ENCODE data around the gene ATG9A.
A peak's percentile ranks its signal among the peaks of the same experiment; 100 is the strongest.

Gene ATG9A

GRCh38 chr2:219252084-219252483 is 22.6 kb upstream of the ATG9A start:
- DNase-seq, result no peak

DNA sequence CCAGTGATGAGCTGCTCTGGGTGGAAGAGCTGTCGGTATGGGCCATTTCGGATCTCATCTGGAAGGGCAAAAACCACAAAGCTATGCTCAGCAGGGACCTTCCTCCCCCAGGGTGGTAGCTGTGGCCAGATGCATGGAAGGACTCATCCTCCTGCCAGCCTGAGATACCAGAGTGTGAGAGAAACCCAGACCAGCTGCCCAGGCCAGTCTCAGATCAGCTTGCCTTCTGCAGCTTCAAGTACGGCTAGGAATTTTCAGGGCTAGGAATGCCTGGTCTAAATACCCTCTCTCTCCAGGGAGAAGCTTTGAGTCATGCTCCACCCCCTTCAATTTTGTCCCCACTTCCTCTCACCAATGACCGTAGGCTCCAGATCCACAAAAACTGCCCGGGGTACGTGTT is 22.2 kb upstream of the ATG9A start:
- no peak for DNase-seq

DNA sequence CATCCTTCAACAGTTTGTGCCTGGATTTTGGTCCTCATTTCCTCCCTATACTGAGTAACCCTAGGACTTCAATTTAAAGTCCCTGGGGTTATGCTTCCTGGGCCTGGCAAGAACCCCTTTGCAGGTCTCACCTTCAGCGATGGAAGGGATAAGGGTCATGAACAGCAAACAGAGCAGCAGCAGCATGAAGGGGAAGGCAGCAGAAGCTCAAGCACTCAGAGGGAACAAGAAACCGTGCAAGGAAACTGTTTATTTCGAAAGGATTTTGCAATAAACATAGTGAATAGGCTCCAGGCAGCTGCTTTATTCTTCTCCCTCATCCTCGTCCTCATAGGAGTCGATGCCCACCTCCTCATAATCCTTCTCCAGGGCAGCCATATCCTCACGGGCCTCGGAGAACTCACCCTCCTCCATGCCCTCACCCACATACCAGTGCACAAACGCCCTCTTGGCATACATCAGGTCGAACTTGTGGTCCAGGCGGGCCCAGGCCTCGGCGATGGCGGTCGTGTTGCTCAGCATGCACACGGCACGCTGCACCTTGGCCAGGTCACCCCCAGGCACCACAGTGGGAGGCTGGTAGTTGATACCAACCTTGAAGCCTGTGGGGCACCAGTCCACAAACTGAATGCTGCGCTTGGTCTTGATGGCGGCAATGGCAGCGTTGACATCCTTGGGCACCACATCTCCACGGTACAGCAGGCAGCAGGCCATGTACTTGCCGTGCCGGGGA is 20.8 kb upstream of the ATG9A start:
- DNase-seq, result no peak

DNA sequence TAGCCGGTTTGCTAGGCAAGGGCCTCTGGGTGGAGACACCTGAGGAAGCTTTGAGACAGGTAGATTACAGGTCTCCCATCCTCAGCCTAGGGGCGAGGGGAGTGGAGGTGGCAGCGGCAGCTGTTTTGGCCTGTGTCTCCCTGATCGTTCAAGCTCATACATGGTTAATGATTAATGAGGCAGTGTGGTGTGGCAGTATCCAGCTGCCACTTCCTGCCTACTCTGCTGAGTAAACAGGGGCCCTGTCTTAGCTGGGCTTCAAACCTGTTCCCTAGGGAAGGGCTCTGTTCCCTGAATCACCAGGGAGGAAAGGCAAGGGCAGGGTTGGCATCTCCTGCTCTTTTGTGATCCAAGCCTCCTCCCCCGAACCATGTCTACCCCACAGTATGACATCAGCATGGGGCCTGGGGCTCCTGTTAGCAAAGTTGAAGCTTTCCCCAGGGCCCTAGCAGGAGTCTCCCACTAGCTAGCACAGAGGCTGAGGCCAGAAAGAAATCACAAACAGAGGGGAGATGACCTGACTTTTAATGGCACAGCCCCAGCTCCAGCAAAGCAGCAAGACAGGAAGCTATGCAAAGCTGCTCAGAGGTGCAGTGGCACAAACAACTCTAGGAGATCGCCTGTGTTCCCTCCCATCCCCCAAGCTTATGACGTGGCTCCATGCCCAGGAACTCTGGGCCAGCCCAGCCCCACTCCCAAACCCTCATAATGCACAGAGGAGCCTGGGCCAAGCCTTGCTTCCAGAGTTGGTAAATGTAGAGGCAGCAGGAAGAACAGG is 20.0 kb upstream of the ATG9A start:
- peak; percentile 89 for DNase-seq

DNA sequence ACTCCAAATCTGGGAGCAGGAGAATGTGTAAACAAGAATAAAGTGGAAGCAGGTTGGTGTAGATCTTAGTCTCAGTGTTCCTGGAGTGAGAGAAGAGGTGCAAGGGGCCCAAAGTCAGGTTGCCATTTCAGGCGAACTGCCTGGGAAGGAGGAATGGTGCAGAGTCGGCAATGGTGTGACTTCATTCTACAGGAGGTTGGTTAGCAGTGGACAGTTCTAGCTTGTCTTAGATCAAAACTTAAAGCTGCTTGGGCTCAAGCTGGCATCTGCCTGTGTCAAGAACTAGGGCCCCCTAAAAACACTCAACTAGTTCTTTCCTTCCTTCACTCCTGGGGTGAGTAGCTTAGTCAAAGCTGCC is 19.4 kb upstream of the ATG9A start:
- no peak for DNase-seq

GRCh38 chr2:219247678-219248642 is 18.5 kb upstream of the ATG9A start:
- DNase-seq, result no peak

- DNase-seq, result no peak
These were observed 17.1 kb upstream of the ATG9A start for GRCh38 chr2:219246559-219246958.

- DNase-seq, result no peak
These were observed 16.4 kb upstream of the ATG9A start for GRCh38 chr2:219245899-219246230.

GRCh38 chr2:219245148-219245898 is 15.9 kb upstream of the ATG9A start, which contains the start of the genes GLB1L and STK16:
TSS of gene GLB1L (minus strand) at chr2:219245444. CDS start at chr2:219243573, 1,871 bp downstream.
TSS of gene STK16 (plus strand) at chr2:219245479. CDS start at chr2:219246000, 521 bp downstream.
- DNase-seq, result peak; percentile 85

GRCh38 chr2:219244789-219245147 is 15.3 kb upstream of the ATG9A start:
- DNase-seq, result no peak

GRCh38 chr2:219243291-219243761 is 13.9 kb upstream of the ATG9A start:
- DNase-seq, result no peak

DNA sequence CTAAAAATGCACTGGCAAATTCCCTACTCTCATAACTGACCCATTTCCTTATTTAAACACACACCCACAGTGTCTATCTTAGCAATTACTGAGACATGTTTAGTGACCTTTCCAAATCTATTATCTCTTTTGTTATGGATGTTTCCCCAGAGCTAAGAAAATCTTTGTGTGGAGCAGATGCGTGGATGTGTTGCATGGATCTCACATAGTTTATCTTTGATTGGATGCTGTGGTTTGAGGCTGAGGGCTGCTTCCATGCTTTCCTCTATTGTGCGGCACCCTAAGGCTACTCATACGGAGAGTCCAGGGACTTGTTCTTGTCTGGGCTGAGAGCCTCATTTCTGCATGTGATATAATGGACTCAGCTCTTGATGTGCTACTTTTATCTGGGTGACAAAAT is 4.9 kb upstream of the ATG9A start:
- no peak for DNase-seq

DNA sequence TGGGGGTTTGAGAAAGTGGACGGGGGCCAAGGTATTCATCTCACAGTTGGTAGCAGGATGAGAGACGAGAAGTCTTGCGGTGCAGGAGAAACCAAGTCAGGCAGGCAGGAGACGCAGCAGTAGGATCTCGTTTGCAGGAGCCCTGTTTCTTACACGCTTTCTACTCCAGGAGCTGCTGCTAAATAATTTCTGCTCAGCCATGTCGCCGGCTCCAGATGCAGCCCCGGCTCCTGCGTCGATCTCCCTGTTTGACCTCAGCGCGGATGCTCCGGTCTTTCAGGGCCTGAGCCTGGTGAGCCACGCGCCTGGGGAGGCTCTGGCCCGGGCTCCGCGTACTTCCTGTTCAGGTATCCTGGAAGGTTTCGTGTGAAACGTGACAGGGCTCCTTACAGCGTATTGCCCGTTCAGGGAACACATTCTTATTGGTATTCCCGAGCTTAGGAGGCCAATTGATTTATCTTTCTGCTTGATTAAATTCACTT is 664 bp upstream of the ATG9A start:
- DNase-seq, result peak; percentile 21

- DNase-seq, result no peak
These were observed 528 bp downstream of the ATG9A start for GRCh38 chr2:219228911-219229304.

DNA sequence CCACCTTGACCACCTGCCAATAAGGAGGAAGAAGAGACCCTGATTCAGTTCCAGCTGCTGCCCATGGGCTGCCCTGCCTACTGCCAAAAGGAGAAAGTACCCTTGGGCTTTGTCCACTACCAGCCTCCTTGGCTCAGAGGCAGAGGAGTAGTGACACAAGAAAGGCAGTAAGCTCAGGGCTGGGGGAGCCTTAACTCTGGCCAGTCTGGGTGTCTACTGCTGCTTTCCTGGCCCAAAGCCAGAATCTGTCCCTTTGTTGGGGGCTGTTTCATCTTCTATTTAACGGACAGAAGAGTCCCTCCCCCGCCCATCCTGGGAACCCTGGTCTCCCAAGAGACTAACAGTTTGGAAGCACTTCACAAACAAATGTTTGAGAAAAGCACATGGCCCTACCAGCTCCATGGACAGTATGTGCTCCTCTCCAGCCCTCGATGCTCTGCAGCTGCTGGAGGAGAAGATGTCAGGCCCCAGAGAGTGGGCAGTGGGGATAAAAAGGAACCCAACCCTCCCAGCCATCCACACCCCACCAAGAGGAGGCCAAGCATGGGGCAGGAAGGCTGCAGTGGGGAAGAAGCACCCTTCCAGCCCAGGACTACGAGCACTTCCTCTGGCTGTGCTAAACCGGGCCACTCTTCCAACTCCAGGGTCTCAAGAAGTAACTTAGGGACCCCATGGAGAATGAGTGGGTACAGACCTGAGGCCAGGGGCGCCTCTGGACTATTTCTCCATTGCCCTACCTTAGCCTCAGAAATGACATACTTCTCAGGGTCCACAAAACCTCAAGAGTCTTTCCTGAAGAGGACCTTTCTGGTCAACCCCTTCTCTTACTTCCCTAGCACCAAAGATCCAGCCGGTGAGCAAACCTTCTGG is 1.2 kb downstream of the ATG9A start:
- DNase-seq, result no peak

DNA sequence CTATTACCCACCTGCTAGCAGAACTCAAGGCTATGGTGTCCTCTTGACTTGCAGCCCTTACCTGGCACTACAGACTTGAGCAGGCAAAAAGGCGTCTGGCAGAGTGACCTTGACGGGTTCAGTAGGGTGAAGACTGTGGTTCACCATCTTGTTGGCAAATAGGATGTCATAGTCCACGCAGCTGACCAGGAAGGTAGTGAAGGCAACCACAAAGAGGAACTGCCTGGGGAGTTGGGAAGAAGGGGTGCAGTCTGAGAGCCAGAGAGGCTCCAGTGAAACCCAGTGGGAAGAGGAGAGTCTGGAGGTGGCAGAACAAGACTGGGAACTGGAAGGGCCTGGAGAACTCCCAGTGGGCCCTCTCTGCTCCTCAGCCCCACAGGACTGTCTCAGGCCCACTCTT is 4.1 kb downstream of the ATG9A start:
- no peak for DNase-seq

DNA sequence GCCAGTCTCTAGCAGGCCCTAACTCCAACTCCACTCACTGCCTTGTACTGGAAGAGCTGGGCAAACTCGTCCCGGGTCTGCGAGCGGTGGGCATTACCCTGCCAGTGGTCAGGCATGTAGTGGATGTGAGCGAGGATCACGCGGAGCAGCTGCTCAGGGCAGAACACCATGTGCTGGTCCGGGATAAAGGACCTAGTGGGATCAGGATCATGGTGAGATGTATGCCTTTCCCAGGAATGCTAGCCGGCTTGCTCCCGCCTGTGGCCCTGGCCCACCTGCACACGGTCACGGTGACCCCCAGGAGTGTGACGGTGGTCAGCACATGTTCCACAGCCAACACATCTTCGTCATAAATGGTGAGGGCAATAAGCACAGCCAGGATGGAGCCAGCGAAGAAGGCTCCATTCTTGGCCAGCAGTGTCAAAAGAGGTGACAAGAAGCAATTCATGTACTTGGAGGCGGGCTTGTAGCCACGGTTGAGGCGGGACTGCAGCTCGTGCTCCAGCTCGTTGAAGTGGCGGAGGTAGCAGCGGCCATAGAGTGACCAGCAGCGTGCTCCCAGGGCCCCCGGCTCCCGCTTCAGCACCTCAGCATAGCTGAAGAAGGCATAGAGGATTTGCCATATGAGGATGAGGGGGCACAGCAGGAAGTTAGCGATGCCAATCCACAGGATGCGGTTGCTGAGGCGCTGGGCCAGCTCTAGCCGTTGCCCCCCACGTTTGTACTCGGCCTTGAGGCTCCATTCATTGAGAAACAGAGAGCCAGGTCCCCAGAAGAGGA is 5.4 kb downstream of the ATG9A start:
- no peak for DNase-seq

DNA sequence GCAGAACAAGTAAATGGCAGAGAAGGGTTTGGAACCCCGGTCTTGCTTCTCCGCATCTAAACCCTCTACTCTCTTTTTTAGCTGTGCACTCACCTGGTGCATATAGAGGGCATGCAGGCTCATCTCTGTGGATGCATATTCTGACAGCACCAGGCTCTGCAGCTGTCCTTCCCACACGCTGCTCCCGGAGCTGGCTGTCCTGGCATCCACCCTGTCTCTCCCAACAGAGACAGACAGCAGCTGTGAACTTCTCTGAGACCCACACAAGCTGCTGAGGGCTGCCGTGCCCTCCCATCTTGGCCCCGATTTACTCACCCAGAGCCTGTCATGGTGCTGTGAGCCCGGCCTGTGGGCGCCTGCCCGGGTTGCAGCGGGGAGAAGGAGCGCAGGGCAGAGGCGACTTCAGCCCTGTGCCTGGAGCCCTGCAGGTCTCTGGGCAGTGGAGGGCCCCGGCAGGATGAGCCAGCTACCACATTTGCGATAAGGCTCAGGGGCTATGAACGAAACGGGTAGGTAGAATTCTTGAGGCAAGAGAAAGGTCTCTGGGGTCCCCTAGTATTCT is 7.4 kb downstream of the ATG9A start:
- DNase-seq, result no peak

DNA sequence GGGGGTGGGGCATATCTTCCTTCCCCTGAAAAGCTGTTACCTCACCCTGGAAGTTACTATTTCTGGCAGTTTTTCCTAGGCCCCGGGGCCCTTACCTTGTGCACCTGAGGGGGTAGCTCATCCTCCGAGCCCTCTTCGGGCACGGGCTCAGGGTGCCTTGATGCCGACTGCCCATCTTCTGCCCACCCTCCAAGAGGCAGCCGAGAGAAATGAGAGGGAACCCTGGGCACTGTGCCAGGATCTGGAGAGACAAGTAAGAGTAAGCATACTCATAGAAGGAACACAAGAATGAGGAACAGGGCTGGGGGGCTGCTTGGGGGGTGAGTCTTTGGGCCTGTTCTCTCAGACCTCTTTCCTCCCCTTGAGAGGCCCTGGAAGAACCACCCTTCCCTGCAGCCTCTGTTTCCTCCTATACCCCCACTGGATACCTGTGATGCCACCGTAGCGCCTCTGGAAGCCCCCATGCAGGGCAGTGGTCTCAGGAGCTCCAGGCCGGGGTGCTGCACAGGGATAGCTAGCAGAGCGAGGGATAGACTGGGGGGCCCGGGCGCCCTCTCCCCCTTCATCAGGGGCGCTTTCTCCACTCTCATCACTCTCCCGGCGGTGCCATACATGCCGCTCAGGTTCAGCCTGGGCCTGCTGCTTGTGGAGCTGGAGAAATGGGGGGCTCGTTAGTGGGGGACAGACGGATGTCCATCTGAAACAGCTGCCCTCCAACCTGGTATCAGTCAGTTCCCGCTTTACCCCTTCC is 8.6 kb downstream of the ATG9A start:
- no peak for DNase-seq
